ENCODE data around the gene NFATC4. TPM values are rescaled to one million over a fixed set of nuclear protein-coding genes. Genes with fewer than 3 reads are reported as not detected.

Gene NFATC4
- total RNA-seq, 1 experiment from 2014 or later, result 60.7 TPM

GRCh38 chr14:24377126-24377525 is 9.1 kb downstream of the NFATC4 start:
- POLR2A ChIA-PET, result interaction anchor here (1.1 to 1.6 kb wide), 2 partner anchors 9 to 55 kb away, joined by 3 to 4 read pairs; no protein-coding TSS in a partner anchor

More at GRCh38 chr14:24377126-24377525, 9.1 kb downstream of the NFATC4 start:
- Mint-ChIP-seq H3K4me1 (peaks cover 42% of the 10 kb centered on the region), H3K27ac (0 out of 2 replicates have a peak overlapping the region, but pooled peaks have one; percentile 36), H3K4me3 (peak overlapping the region; percentile 63), H3K36me3 (peaks cover 4% of the 10 kb centered on the region; the same call in 1 of the 2 replicates), H3K9me3 (no peaks in the 10 kb centered on the region), H3K27me3 (ENCODE audit: low read depth) (no peaks in the 10 kb centered on the region)
- ATAC-seq (no peak), DNase-seq (ENCODE audit: low spot score) (no peak)
- TF ChIP-seq TCF7 (CRISPR knock-in tag; IDR thresholded peaks at IDR 0.05; ENCODE audit: low read depth) (no peak), PREB (CRISPR knock-in tag; IDR thresholded peaks at IDR 0.05; ENCODE audit: borderline replicate concordance) (no peak), ZNF263 (CRISPR knock-in tag; IDR thresholded peaks at IDR 0.05; ENCODE audit: low read depth) (no peak), ZNF121 (CRISPR knock-in tag; IDR thresholded peaks at IDR 0.05) (no peak), SMAD4 (CRISPR knock-in tag; IDR thresholded peaks at IDR 0.05) (no peak), JUN (CRISPR knock-in tag; IDR thresholded peaks at IDR 0.05) (no peak), GTF2I (CRISPR knock-in tag; conservative IDR thresholded peaks at IDR 0.05) (no peak), HMGXB4 (CRISPR knock-in tag; IDR thresholded peaks at IDR 0.05) (no peak), ATF6 (CRISPR knock-in tag; IDR thresholded peaks at IDR 0.05) (no peak), CBFB (CRISPR knock-in tag; IDR thresholded peaks at IDR 0.05; ENCODE audit: low read depth) (no peak), ZNF425 (CRISPR knock-in tag; conservative IDR thresholded peaks at IDR 0.05) (no peak), ATF2 (CRISPR knock-in tag; IDR thresholded peaks at IDR 0.05; ENCODE audit: borderline replicate concordance, low read depth) (no peak), TEAD4 (CRISPR knock-in tag; IDR thresholded peaks at IDR 0.05) (no peak), USF1 (CRISPR knock-in tag; IDR thresholded peaks at IDR 0.05) (no peak)
- CTCF ChIA-PET, result interaction anchor here (0.8 to 6.8 kb wide), 11 partner anchors 9 to 59 kb away, joined by 3 to 55 read pairs (median 5); partner anchors contain the start of genes CBLN3, KHNYN and NYNRIN
